Skeletal muscle tissue (tissue), 4 donors: ENCODE results near the gene PTPRS. TPM values are rescaled to one million over a fixed set of nuclear protein-coding genes. Genes with fewer than 3 reads are reported as not detected.

ENCODE experiments used
- H3K27ac ChIP-seq: one replicate; pipeline ENCODE4 v1.7.0; 2013; ENCODE audit warnings: mild to moderate bottlenecking, low read depth, low read length, inconsistent platforms
- H3K27me3 ChIP-seq, 3 donors: one replicate each; pipeline ENCODE4 v1.7.0; 2013; ENCODE audit warnings: low read length in 3 of 3; ENCODE audit not compliant: control insufficient read depth in 3 of 3, insufficient read depth in 3 of 3
- H3K36me3 ChIP-seq, 3 donors: one replicate each; pipeline ENCODE4 v1.7.0; 2013; ENCODE audit warnings: low read length in 3 of 3; ENCODE audit not compliant: control insufficient read depth in 3 of 3, insufficient read depth in 3 of 3
- H3K4me1 ChIP-seq, 3 donors: one replicate each; pipeline ENCODE4 v1.7.0; 2013; ENCODE audit warnings: low read length in 3 of 3, mild to moderate bottlenecking in 3 of 3; ENCODE audit not compliant: control insufficient read depth in 3 of 3, insufficient read depth in 3 of 3
- H3K4me3 ChIP-seq, 3 donors: one replicate each; pipeline ENCODE4 v1.7.0; 2013; ENCODE audit warnings: low read length in 3 of 3
- H3K9ac ChIP-seq, 3 donors: one replicate each; pipeline ENCODE4 v1.7.0; 2013; ENCODE audit warnings: low read length in 3 of 3, mild to moderate bottlenecking in 3 of 3, moderate library complexity in 2 of 3, low read depth in 1 of 3
- H3K9me3 ChIP-seq, 3 donors: one replicate each; pipeline ENCODE4 v1.7.0; 2013; ENCODE audit warnings: low read length in 3 of 3; ENCODE audit not compliant: control insufficient read depth in 3 of 3
- total RNA-seq: library from RNA; depleted of rRNA; stranded (reverse); fragments of >200 nt; gene quantifications from one replicate; pipeline ENCODE4 v1.2.3, GENCODE V29; 2014
- donor health status: Osteomylitis.

Gene PTPRS
- total RNA-seq, 1 donor from 2014 or later, result 79.9 TPM

DNA sequence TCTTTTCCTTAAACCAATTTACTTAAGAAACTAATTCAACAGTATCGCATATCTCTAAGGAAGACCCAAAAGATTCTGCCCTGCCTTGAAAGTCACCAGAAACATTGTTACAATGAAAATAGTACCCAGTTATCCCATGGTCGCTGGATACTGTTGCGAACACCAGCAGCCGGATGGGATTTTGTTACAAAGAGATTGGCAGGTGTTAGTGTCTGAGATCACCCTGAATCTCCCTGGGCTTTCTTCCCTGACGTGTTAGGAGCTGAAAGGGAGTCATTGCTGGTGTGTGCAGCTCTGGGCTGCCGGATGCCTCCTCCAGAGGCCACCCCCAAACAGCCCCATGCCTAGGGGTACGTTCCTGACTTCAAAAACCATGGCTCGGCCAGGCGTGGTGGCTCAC, 38.2 kb downstream of the PTPRS start:
- H3K9me3 ChIP-seq, result no peaks in the 10 kb centered on the region
- no peak overlapping the region for H3K4me3 ChIP-seq
- no peaks in the 10 kb centered on the region for H3K36me3 ChIP-seq
- H3K27me3 ChIP-seq, result peaks cover 0 to 5% (median 0%) of the 10 kb centered on the region in 3 donors
- no peaks in the 10 kb centered on the region for H3K4me1 ChIP-seq
- H3K9ac ChIP-seq, result no peak overlapping the region
- no peak overlapping the region for H3K27ac ChIP-seq

- Histone ChIP-seq H3K27ac (no peak overlapping the region), H3K27me3 (peaks cover 0 to 5% (median 0%) of the 10 kb centered on the region in 3 donors), H3K9me3 (no peaks in the 10 kb centered on the region), H3K36me3 (no peaks in the 10 kb centered on the region), H3K4me3 (no peak overlapping the region), H3K9ac (no peak overlapping the region), H3K4me1 (peaks cover 0 to under 1% (median 0%) of the 10 kb centered on the region in 3 donors)
Observed at GRCh38 chr19:5299137-5299536, 41.5 kb downstream of the PTPRS start.

DNA sequence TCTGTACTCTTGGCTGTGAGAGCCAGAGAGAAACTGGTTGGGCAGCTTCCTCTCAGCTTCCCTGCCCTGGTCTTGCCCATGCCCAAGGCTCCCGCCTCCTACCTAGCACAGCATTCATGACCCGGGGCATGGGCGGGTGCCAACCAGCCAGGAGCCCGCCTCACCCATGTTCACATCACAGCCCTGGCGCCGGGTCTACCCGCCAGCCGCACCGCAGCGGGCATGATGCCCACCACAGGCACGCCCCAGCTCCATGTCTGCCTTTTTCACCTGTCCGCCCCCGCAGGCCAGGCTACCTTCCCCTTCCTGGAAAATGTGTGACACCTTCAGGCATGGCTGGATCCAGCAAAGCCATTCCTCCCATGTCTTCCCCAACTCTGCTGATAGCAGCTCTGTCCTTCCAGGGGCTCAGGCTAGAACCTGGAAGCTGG, 42.1 kb downstream of the PTPRS start:
- Histone ChIP-seq H3K27ac (no peak overlapping the region), H3K9ac (no peak overlapping the region), H3K36me3 (no peaks in the 10 kb centered on the region), H3K9me3 (no peaks in the 10 kb centered on the region), H3K27me3 (peaks cover 0 to 5% (median 0%) of the 10 kb centered on the region in 3 donors), H3K4me1 (peaks cover 3 to 7% (median 5%) of the 10 kb centered on the region in 3 donors), H3K4me3 (no peak overlapping the region)

DNA sequence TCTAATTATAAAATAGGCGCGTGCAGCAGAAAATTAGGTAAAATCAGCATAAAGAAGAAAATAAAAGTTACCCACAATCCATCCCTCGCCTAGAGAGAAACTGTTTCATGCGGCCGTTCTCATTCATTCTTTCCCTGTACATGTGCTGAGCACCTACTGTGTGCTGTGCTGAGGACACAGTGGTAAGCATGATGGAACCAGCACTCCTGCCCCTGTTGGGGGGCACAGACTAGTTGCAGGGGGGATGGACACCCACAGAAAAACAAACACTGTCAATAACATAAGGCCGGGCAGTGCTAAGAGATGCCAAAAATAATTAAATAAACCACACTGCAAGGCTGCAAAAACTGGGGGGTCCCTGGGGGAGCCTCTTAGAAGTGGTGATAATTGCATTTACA, 43.3 kb downstream of the PTPRS start:
- Histone ChIP-seq H3K36me3 (no peaks in the 10 kb centered on the region), H3K4me3 (no peak overlapping the region), H3K4me1 (peaks cover 7 to 12% (median 10%) of the 10 kb centered on the region in 3 donors), H3K27ac (no peak overlapping the region), H3K9ac (no peak overlapping the region), H3K9me3 (no peaks in the 10 kb centered on the region), H3K27me3 (peaks cover 0 to 5% (median 0%) of the 10 kb centered on the region in 3 donors)

GRCh38 chr19:5296457-5297271, 43.9 kb downstream of the PTPRS start:
- Histone ChIP-seq H3K36me3 (no peaks in the 10 kb centered on the region), H3K4me1 (peaks cover 12 to 18% (median 16%) of the 10 kb centered on the region in 3 donors), H3K4me3 (no peak overlapping the region), H3K9ac (no peak overlapping the region), H3K9me3 (no peaks in the 10 kb centered on the region), H3K27me3 (peaks cover 0 to 7% (median 0%) of the 10 kb centered on the region in 3 donors), H3K27ac (no peak overlapping the region)

DNA sequence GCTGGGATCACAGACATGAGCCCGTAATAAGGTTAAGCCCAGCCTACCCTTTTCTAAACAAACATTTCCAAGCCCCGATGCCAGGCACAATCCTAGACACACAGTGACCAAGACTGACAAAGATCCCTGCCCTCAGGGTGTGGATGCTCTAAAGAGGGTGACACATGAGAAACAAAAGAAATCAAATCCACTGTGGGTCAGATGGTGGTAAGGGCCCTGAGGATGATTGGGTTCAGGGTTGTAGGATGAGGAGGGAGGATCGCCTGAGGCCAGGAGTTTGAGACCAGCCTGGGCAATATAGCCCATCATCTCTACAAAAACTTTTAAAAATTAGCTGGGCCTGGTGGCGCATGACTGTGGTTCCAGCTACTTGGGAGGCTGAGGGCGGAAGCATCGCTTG, 44.6 kb downstream of the PTPRS start:
- Histone ChIP-seq H3K9me3 (no peaks in the 10 kb centered on the region), H3K27me3 (peaks cover 0 to 8% (median 0%) of the 10 kb centered on the region in 3 donors), H3K9ac (no peak overlapping the region), H3K27ac (no peak overlapping the region), H3K36me3 (no peaks in the 10 kb centered on the region), H3K4me1 (peaks cover 14 to 20% (median 20%) of the 10 kb centered on the region in 3 donors), H3K4me3 (no peak overlapping the region)

- no peaks in the 10 kb centered on the region for H3K36me3 ChIP-seq
- no peak overlapping the region for H3K4me3 ChIP-seq
Observed at GRCh38 chr19:5294403-5295160, 46.0 kb downstream of the PTPRS start.

DNA sequence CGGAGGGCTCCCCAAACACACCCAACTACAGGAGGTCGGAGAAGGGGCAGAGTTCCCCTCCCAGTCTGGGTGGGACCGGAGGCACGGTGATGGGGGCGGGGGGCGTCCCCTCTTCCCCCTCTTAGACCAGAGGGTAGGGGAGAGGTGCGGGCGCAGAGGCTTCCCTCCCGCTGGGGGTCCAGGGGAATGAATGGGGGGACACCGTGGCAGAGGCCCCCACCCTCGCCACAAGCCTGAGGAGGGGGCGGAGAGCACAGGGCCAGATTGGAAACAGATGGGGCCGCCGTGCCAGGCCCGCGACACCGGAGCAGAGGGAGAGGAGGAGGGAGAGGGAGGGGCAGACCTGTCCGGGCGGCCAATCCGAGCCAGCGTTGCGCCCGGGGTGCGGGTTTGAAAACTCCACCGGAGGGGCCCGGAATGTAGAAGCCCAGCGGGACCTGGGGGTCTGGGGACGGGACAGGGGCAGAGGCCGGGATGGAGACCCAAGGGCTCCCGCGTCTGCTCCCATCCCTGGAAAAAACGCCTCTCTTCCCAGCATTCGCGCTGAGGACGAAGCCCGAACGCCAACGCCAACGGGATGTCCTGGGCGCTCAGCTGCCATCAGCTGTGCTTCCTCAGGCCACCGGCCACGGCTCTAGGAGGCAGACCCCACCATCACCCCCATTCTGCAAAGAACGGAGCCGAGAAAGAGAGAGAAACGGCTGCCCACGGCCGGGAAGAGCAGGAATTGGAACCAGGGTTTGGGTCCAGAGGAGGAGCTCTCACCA, 46.8 kb downstream of the PTPRS start:
- peaks cover 22 to 39% (median 32%) of the 10 kb centered on the region in 3 donors for H3K4me1 ChIP-seq
- no peaks in the 10 kb centered on the region for H3K9me3 ChIP-seq
- H3K4me3 ChIP-seq, result peak overlapping the region; percentile 69 to 76 (median 72)
- H3K27me3 ChIP-seq, result peaks cover 0 to 5% (median 0%) of the 10 kb centered on the region in 3 donors
- H3K36me3 ChIP-seq, result no peaks in the 10 kb centered on the region
- H3K27ac ChIP-seq, result no peak overlapping the region
- H3K9ac ChIP-seq, result peak overlapping the region; percentile 20 to 74 (median 65)

More at GRCh38 chr19:5294403-5295160, 46.0 kb downstream of the PTPRS start:
- Histone ChIP-seq H3K27me3 (peaks cover 0 to 8% (median 0%) of the 10 kb centered on the region in 3 donors), H3K4me1 (peaks cover 18 to 32% (median 27%) of the 10 kb centered on the region in 3 donors), H3K9ac (no peak overlapping the region), H3K9me3 (no peaks in the 10 kb centered on the region), H3K27ac (no peak overlapping the region)

- peak overlapping the region; percentile 72 to 83 (median 79) for H3K4me3 ChIP-seq
- H3K9ac ChIP-seq, result peak overlapping the region; percentile 20 to 91 (median 76)
- H3K27ac ChIP-seq, result peak overlapping the region; percentile 62
- H3K36me3 ChIP-seq, result no peaks in the 10 kb centered on the region
- no peaks in the 10 kb centered on the region for H3K9me3 ChIP-seq
- peaks cover 0 to 3% (median 0%) of the 10 kb centered on the region in 3 donors for H3K27me3 ChIP-seq
- peaks cover 29 to 46% (median 38%) of the 10 kb centered on the region in 3 donors for H3K4me1 ChIP-seq
Observed at GRCh38 chr19:5292822-5293611, 47.6 kb downstream of the PTPRS start.
